DOHH2 (cell line): ENCODE results near the gene ANKRD33.

Experiments used
- CTCF ChIP-seq: fragments of 200-600 bp; sonication (generic); IDR thresholded peaks from one replicate; pipeline ENCODE4 v1.5.1; 2014; ENCODE audit warnings: antibody characterized with exemption, mild to moderate bottlenecking, low read depth, low read length; ENCODE audit not compliant: poor library complexity, severe bottlenecking
- EZH2phosphoT487 ChIP-seq: fragments of 200-600 bp; sonication (generic); IDR thresholded peaks from 2 replicates; pipeline ENCODE4 v1.6.1; 2017; ENCODE audit warnings: borderline replicate concordance, mild to moderate bottlenecking, antibody characterized with exemption, low read length, moderate library complexity, mixed read lengths

GRCh38 chr12:51848326-51848727, 39.6 kb upstream of the ANKRD33 start, which contains the start of gene FIGNL2:
- no peak for TF ChIP-seq CTCF
- TF ChIP-seq EZH2phosphoT487: no peak
